B cell (primary cell): ENCODE data around the gene HOXB6. TPM values are rescaled to one million over a fixed set of nuclear protein-coding genes. Genes with fewer than 3 reads are reported as not detected.
A peak's percentile ranks its signal among the peaks of the same experiment; 100 is the strongest.

Source experiments
- ATAC-seq: fragments of 200-7000 bp; cut with Tn5 transposase; one replicate; pipeline ENCODE4 v1.10.0; 2021; ENCODE audit warnings: low read depth, mild to moderate bottlenecking, moderate number of reproducible peaks, moderate library complexity
- CTCF ChIA-PET: fragments of 350-600 bp; sonication (Branson Sonifier 250); formaldehyde crosslinking; loops from one replicate; lab custom pipeline; 2021; ENCODE audit warnings: antibody characterized with exemption, inconsistent platforms; lab: Charles Lee
- POLR2A ChIA-PET: fragments of 350-600 bp; sonication (Branson Sonifier 250); formaldehyde crosslinking; loops from one replicate; lab custom pipeline; 2021; ENCODE audit warnings: antibody characterized with exemption; lab: Charles Lee
- DNase-seq: peaks from one replicate; pipeline ENCODE4 v3.0.0; 2013
- H2AFZ ChIP-seq: 2 replicates; pipeline ENCODE4 v1.6.1; 2012; ENCODE audit warnings: mild to moderate bottlenecking, low read depth, low read length; ENCODE audit not compliant: insufficient read depth, poor library complexity, severe bottlenecking
- H3K27ac ChIP-seq, 2 donors: 1 replicate in 1 of 2; 2 replicates in 1 of 2; pipeline ENCODE4 v1.5.1; 2012 to 2013; ENCODE audit warnings: low read length in 2 of 2, mild to moderate bottlenecking in 2 of 2, moderate library complexity in 1 of 2
- H3K27me3 ChIP-seq, 4 experiments: fragments of 200-600 bp in 1 of 4; sonication (generic) in 1 of 4; replicated peaks in 1 of 4; 1 replicate in 2 of 4; 2 replicates in 2 of 4; pipeline versions ENCODE4 v1.6.1 to v1.7.0; 2013 to 2016; ENCODE audit warnings: low read length in 3 of 4, mild to moderate bottlenecking in 2 of 4, mixed read lengths in 1 of 4, moderate library complexity in 1 of 4; ENCODE audit not compliant: insufficient read depth in 4 of 4, control insufficient read depth in 3 of 4; ENCODE audit errors: control extremely low read depth in 1 of 4
- H3K36me3 ChIP-seq, 2 experiments: replicated peaks in 1 of 2; 1 replicate in 1 of 2; 2 replicates in 1 of 2; pipeline versions ENCODE4 v1.6.1 to v1.7.1; 2013; ENCODE audit warnings: low read length in 1 of 2; ENCODE audit not compliant: insufficient read depth in 2 of 2, control insufficient read depth in 1 of 2; ENCODE audit errors: control extremely low read depth in 1 of 2, extremely low read depth in 1 of 2
- H3K4me1 ChIP-seq, 2 donors: fragments of 200-600 bp in 1 of 2; sonication (generic) in 1 of 2; 1 replicate in 1 of 2; 2 replicates in 1 of 2; pipeline versions ENCODE4 v1.5.1 to v1.6.1; 2013 to 2017; ENCODE audit warnings: low read length in 2 of 2; ENCODE audit not compliant: control insufficient read depth in 2 of 2, insufficient read depth in 2 of 2
- H3K4me2 ChIP-seq: replicated peaks from 2 replicates; pipeline ENCODE3; 2012; ENCODE audit warnings: mild to moderate bottlenecking, low read depth, low read length; ENCODE audit not compliant: poor library complexity, severe bottlenecking
- H3K4me3 ChIP-seq, 5 experiments: fragments of 200-600 bp in 1 of 5; sonication (generic) in 1 of 5; 1 replicate in 3 of 5; 2 replicates in 2 of 5; pipeline versions ENCODE4 v1.5.1 to v1.7.0; 2011 to 2016; ENCODE audit warnings: low read length in 4 of 5, mild to moderate bottlenecking in 4 of 5, low read depth in 2 of 5, control low read depth in 1 of 5, moderate library complexity in 1 of 5; ENCODE audit not compliant: insufficient read depth in 1 of 5; ENCODE audit errors: control extremely low read depth in 1 of 5, extremely low read depth in 1 of 5
- H3K79me2 ChIP-seq: fragments of 200-600 bp; sonication (generic); one replicate; pipeline ENCODE4 v1.6.0; 2016; ENCODE audit warnings: low read length; ENCODE audit not compliant: control insufficient read depth, insufficient read depth
- H3K9ac ChIP-seq: fragments of 200-600 bp; sonication (generic); 2 replicates; pipeline ENCODE4 v1.6.1; 2017; ENCODE audit warnings: mild to moderate bottlenecking, low read length, moderate library complexity
- H3K9me3 ChIP-seq, 3 donors: one replicate each; pipeline versions ENCODE4 v1.6.1 to v1.7.1; 2013; ENCODE audit warnings: low read length in 2 of 3; ENCODE audit not compliant: control insufficient read depth in 2 of 3, insufficient read depth in 1 of 3; ENCODE audit errors: control extremely low read depth in 1 of 3
- H4K20me1 ChIP-seq: 2 replicates; pipeline ENCODE4 v1.6.0; 2012; ENCODE audit warnings: mild to moderate bottlenecking, low read length; ENCODE audit not compliant: insufficient read depth, control insufficient read depth, poor library complexity, severe bottlenecking
- H3K27ac Mint-ChIP-seq: one replicate; pipeline ENCODE4 v1.8.0; 2021; ENCODE audit warnings: mixed read lengths
- H3K27me3 Mint-ChIP-seq: one replicate; pipeline ENCODE4 v1.8.0; 2021; ENCODE audit warnings: mixed read lengths
- H3K4me1 Mint-ChIP-seq: one replicate; pipeline ENCODE4 v1.8.0; 2021; ENCODE audit warnings: mixed read lengths
- H3K4me3 Mint-ChIP-seq: one replicate; pipeline ENCODE4 v1.8.0; 2021; ENCODE audit warnings: mixed read lengths
- H3K9me3 Mint-ChIP-seq: one replicate; pipeline ENCODE4 v1.8.0; 2022; ENCODE audit warnings: mixed read lengths; ENCODE audit not compliant: insufficient read depth
- CTCF ChIP-seq: fragments of 200-600 bp; IDR thresholded peaks from one replicate; pipeline ENCODE4 v1.8.0; 2022; ENCODE audit warnings: antibody characterized with exemption, mild to moderate bottlenecking
- EZH2 ChIP-seq: IDR thresholded peaks from 2 replicates; pipeline ENCODE4 v1.6.1; 2012; ENCODE audit warnings: borderline replicate concordance, low read depth, mild to moderate bottlenecking, moderate library complexity, low read length; ENCODE audit not compliant: insufficient read depth, poor library complexity, severe bottlenecking
- WGBS: methylation state at CpG from one replicate; pipeline ENCODE4 v1.1.5; 2013; ENCODE audit warnings: missing lambda C conversion rate; ENCODE audit not compliant: insufficient coverage; 5-methylcytosine and 5-hydroxymethylcytosine counted together
- intact Hi-C: fragments of 100-400 bp; cut with micrococcal nuclease; formaldehyde crosslinking; loops from one replicate; pipeline ENCODE4 v1.10.0; 2022
- polyA plus RNA-seq: library from polyadenylated mRNA; depleted of rRNA; stranded (reverse); fragments of >200 nt; gene quantifications from 2 replicates; pipeline ENCODE4 v1.2.3, GENCODE V29; 2012
- total RNA-seq, 2 donors: library from RNA; stranded (reverse); fragments of 120-200 nt in 1 of 2; gene quantifications; 1 replicate in 1 of 2; 2 replicates in 1 of 2; pipeline versions ENCODE4 v1.2.3 to v1.2.4, GENCODE V29; 2013 to 2022

Gene HOXB6
- total and polyA plus RNA-seq, 2 donors (not counting 1 experiment from before 2014, with no cell fraction given) = 0.10 TPM; not detected in 1

DNA sequence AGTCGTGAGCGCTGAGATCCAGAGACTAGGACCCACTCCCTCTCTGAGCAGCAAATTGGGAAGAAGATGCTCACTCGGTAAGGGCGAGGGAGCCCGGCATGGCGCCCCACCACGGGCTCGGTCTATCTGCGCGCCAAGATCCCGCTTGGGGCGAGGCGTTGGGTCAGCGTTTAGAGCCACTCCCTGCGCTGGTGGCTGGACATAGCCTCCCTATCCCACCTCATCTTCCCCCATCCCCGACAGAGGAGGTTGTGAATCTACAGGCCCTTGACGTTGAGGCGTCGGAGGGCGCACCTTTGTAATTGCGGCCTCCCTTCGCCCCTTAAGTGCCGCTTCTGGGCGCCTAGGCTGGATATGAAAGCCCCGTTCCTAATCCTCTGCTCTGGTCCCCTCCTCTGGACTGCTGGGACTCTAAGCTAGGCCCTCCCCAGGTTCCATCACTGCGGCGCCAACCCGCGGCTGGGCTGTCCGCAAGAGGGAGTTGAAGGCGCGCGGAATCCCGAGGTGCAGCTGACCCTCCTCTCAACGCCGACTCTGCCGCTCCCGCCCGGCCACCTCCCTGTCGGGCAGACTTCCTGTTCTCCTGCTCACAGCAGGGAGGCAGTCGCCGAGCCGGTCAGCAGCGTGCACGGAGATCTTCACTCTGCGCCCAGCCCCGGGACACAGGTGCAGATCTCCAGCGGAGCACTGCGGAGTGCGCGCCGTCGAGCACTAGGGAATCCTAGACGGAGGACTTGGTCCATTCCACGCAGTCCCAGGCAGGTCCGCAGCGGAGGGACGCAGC is 37.5 kb upstream of the HOXB6 start:
- Histone ChIP-seq H3K4me1 (peaks cover 27 to 30% of the 10 kb centered on the region in 2 donors), H3K27me3 (peaks cover 0 to 83% (median 44%) of the 10 kb centered on the region in 4 experiments), H3K79me2 (no peaks in the 10 kb centered on the region), H4K20me1 (no peaks in the 10 kb centered on the region), H2AFZ (no peak overlapping the region), H3K4me2 (peak overlapping the region; percentile 34), H3K4me3 (no peak overlapping the region), H3K36me3 (no peaks in the 10 kb centered on the region), H3K27ac (no peak overlapping the region), H3K9ac (no peak overlapping the region), H3K9me3 (peaks cover 0 to 24% (median 0%) of the 10 kb centered on the region in 3 donors)
- Mint-ChIP-seq H3K27me3 (peaks cover 71% of the 10 kb centered on the region), H3K27ac (no peak overlapping the region), H3K4me3 (no peak overlapping the region), H3K4me1 (peaks cover 29% of the 10 kb centered on the region), H3K9me3 (no peaks in the 10 kb centered on the region)
- CTCF ChIA-PET = no interaction called here
- POLR2A ChIA-PET = no interaction called here
- intact Hi-C loops = no loop called here
- 16% methylated on average over 58 of the region's 58 CpGs for WGBS
- ATAC-seq (no peak), DNase-seq (peak; percentile 23)
- TF ChIP-seq EZH2 = no peak
- TF ChIP-seq CTCF = no peak

DNA sequence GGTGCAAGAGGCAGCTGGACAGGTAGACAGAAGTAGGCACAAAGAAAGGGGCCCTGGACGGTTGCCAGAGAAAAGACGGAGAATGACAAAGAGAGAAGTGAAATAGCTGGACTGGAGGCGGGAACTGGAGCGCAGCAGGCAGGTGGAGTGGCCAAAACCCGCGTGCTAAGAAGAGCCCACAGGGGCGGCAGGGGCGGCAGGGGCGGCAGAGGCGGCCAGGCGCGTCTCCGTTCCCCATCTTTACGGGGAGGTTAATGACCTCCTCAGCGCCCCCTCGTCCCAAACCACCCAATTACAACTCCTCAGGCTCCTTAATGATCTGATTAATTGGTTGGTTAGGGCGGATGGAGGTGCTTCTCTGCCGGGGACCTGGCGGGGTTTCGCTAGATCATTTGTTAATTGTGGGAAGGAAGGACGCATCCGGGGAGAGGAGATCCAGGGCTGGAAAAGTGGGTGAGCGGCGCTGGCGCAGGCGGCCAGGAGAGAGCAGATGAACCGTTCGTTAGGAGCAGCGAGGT is 36.8 kb upstream of the HOXB6 start:
- Histone ChIP-seq H3K36me3 (no peaks in the 10 kb centered on the region), H3K4me1 (peaks cover 23 to 31% of the 10 kb centered on the region in 2 donors), H3K27ac (no peak overlapping the region), H2AFZ (no peak overlapping the region), H3K79me2 (no peaks in the 10 kb centered on the region), H3K4me3 (no peak overlapping the region), H3K4me2 (peak overlapping the region; percentile 34), H3K9ac (no peak overlapping the region), H4K20me1 (no peaks in the 10 kb centered on the region), H3K27me3 (peaks cover 0 to 85% (median 49%) of the 10 kb centered on the region in 4 experiments), H3K9me3 (peaks cover 0 to 24% (median 0%) of the 10 kb centered on the region in 3 donors)
- Mint-ChIP-seq H3K4me3 (peak overlapping the region; percentile 52), H3K4me1 (peaks cover 28% of the 10 kb centered on the region), H3K27me3 (peaks cover 74% of the 10 kb centered on the region), H3K9me3 (no peaks in the 10 kb centered on the region), H3K27ac (no peak overlapping the region)
- 19% methylated on average over 21 of the region's 29 CpGs for WGBS
- ATAC-seq (no peak), DNase-seq (peak; percentile 27)
- no peak for TF ChIP-seq CTCF
- no peak for TF ChIP-seq EZH2
- intact Hi-C loops = no loop called here
- ChIA-PET POLR2A (no interaction called here), CTCF (interaction anchor here (1.9 kb wide), 1 partner anchor 22 kb away, joined by 5 read pairs; no protein-coding TSS in a partner anchor)
